ENCODE data around the gene RAI1.

Gene RAI1

DNA sequence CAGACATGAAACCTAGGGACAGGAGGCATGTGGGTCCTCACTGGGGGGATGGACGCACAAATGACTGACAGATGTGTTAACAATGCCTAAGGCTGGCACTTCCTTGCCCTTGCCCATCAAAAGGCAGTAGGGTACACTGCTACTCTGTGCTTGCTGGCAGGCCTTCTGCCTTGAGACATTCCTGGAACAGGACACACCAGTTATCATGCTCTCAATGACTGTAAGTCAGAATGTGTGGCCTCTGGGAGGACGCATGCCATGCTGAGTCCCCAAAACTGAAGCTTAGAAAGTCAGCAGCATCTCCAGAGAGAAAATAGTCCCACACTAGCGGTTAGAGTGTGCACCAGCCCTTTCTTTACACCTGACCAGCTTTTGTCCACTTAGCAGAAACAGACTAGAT is 171.7 kb downstream of the RAI1 start:
- DNase-seq, result no peak

DNA sequence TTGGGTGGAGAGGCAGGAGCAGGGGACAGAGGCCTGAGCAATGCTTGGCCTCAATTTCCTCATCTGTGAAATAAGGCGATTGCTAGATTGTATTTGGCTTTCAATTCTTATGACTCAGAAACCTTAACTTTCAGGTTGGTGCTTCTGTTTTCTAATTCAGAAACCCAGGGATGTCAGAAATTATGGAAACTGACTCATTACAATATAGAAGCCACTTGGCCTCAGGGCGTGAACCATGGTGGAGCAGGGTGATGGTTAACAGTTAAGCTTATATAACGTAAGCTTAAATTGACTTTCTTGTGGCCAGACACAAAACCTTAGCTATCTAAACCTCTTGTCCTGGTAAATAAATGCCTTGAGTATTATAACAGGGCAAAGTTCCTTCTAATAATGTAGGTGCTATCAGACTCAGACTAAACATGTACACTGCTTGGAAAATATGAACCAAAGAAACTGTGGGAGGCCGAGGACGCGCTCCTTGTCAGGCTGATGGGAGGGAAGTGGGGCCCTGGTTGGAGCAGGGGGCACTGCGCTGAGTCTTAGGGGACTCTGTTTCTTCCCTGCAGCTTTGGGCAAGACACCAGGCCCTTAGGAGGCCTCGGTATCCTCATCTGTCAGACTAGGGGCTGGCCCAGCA is 172.7 kb downstream of the RAI1 start:
- DNase-seq, result no peak

DNA sequence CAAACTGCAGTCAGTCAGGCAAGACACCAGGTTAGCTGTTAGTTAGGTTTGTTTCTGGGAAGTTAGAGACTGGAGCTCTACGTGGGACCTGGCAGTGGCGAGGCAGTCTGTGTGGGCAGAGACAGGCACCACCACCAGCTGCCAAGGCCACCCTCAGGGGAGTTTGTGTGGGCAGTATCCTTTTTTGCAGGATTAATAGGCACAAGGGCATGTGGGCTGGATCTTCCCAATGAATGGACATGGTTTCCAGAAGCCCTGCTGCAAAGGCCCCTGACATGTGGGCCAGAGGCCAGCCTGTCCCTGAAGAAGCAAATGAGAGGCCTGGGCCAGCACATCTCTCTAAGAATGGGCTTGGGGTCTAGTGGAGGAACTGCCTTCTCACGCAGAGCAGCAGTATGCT is 174.7 kb downstream of the RAI1 start:
- DNase-seq, result no peak

DNA sequence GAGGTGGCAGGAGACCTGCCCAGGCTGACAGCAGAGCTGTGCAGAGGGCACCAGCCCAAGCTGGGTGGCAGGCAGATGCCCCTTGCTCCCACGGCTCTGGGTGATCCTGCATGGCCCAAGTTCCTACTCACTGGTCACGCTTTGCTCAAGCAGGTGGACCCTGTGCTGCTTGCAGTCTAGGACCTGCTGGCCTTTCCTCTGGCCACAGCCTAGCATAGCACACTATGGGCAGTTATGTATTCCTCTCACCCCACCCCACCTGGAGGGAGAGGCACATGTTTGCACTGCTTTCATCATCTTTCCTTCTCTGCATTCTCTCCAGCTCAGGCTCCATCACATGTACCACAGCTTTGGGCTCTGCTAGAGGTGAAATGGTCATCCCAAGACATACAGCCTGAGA is 175.1 kb downstream of the RAI1 start:
- DNase-seq, result no peak

DNA sequence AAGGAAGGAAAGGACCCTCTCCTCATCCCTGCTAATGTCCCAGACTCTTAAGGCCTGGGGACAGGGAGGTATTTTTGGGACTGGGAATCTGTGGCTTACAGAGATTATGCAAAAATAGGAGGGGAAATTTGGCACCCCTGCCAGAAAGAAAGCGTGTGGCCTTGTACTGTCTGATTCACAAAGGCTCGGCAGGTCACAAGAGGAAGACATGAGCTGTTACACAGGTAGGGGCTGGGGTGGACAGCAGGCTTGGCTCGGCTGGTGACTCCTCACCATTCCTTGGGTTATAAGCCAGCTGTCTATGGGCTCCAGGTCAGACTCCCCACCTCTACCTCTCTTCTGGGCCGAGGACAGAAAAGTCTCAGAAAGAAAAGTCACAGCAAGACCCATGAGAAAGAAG is 176.2 kb downstream of the RAI1 start:
- no peak for DNase-seq

DNA sequence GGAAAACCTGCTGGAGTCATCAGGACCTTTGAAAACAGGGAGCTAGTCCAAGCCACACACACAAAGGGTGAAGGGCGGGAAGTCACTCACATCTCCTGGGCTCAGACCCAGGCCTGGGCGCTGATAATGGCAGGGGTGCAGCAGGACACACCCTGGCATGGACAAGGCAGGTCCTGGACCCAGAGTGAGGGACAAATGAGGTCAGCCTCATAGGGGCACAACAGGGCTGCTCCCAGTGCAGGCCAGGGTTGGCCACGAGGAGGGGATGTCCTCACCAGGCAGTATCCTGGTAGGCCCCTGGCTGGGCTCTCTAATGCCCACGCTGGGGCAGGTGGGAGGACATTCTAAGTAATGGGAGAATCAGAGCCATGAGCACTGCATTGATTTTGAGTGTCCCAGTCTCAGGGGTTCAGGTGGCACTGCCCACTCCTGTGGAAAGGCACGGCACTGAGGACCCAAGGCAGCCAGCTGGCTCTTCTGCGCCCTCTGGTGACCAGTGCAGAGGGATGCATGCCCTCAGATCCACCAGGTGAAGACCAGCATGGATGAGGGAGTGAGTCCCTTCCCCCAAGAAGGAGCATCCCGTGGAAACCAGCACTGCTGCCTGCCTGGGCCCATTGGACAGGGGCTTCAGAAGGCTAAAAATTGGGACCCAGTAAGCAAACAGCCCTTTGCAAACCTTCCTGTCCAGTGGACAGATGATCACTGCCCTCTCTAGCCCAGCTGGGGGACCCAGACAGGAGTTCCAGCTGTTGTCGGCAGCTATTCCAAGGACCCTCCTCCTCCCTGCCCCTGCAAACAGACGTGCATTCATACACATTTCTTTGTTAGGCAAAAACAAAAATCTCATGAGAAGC is 178.9 kb downstream of the RAI1 start:
- DNase-seq, result peak; percentile 69

DNA sequence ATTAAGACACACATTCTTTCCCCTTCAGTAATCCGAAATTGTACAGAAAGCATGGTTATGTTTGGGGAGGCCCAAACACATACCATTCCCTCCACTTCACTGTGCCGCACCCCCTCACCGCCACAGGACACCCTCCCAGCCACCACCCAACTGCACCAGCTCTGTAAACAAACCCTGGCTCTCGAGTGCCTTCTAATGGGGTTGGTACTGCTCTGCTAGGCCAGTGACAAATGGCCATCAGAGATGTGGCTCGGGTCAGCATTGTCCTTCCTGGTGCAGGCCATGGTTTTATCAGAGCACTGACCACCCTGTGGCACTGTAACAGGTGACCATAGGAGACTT is 179.5 kb downstream of the RAI1 start:
- DNase-seq, result no peak
